Ishikawa (cell line): Measurements from ENCODE around the gene CHERP.

Experiments
- CEBPB ChIP-seq: IDR thresholded peaks from 2 replicates; pipeline ENCODE4 v1.6.1; 2012
- CREB1 ChIP-seq: IDR thresholded peaks from 2 replicates; pipeline ENCODE4 v1.6.1; 2012; ENCODE audit warnings: low read depth
- EGR1 ChIP-seq: IDR thresholded peaks from 2 replicates; pipeline ENCODE4 v1.6.1; 2012
- EP300 ChIP-seq: IDR thresholded peaks from 2 replicates; pipeline ENCODE4 v1.6.1; 2012; ENCODE audit warnings: borderline replicate concordance
- FOXM1 ChIP-seq: IDR thresholded peaks from 2 replicates; pipeline ENCODE4 v1.6.1; 2012; ENCODE audit warnings: low read depth, borderline replicate concordance
- NFIC ChIP-seq: IDR thresholded peaks from 2 replicates; pipeline ENCODE4 v1.6.1; 2012
- RAD21 ChIP-seq: IDR thresholded peaks from 2 replicates; pipeline ENCODE4 v1.6.1; 2012; ENCODE audit warnings: low read depth
- TAF1 ChIP-seq: IDR thresholded peaks from 2 replicates; pipeline ENCODE4 v1.6.1; 2012; ENCODE audit warnings: low read depth, mild to moderate bottlenecking
- TCF12 ChIP-seq: IDR thresholded peaks from 2 replicates; pipeline ENCODE4 v1.6.1; 2012; ENCODE audit warnings: low read depth
- TEAD4 ChIP-seq: IDR thresholded peaks from 2 replicates; pipeline ENCODE4 v1.6.1; 2012
- YY1 ChIP-seq: IDR thresholded peaks from 2 replicates; pipeline ENCODE4 v1.6.1; 2012; ENCODE audit warnings: low read depth
- ZBTB7A ChIP-seq: IDR thresholded peaks from 2 replicates; pipeline ENCODE4 v1.6.1; 2012; ENCODE audit warnings: low read depth
- TF ChIP-seq, protein P1 (sequence below): IDR thresholded peaks from 2 replicates; pipeline ENCODE4 v1.6.1; 2012
- TF ChIP-seq, protein P2 (sequence below): IDR thresholded peaks from 2 replicates; pipeline ENCODE4 v1.6.1; 2012
- TF ChIP-seq, protein P3 (sequence below): IDR thresholded peaks from 2 replicates; pipeline ENCODE4 v1.6.1; 2012; ENCODE audit warnings: low read depth, mild to moderate bottlenecking

Gene CHERP

GRCh38 chr19:16541526-16542044 is 652 bp downstream of the CHERP start:
- TF ChIP-seq NFIC: no peak
- TF ChIP-seq, protein P1, sequence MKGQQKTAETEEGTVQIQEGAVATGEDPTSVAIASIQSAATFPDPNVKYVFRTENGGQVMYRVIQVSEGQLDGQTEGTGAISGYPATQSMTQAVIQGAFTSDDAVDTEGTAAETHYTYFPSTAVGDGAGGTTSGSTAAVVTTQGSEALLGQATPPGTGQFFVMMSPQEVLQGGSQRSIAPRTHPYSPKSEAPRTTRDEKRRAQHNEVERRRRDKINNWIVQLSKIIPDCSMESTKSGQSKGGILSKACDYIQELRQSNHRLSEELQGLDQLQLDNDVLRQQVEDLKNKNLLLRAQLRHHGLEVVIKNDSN: no peak
- no peak for TF ChIP-seq RAD21
- no peak for TF ChIP-seq CEBPB
- TF ChIP-seq EP300: no peak
- TF ChIP-seq, protein P2, sequence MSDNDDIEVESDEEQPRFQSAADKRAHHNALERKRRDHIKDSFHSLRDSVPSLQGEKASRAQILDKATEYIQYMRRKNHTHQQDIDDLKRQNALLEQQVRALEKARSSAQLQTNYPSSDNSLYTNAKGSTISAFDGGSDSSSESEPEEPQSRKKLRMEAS: no peak
- no peak for TF ChIP-seq YY1
- no peak for TF ChIP-seq TAF1
- TF ChIP-seq, protein P3, sequence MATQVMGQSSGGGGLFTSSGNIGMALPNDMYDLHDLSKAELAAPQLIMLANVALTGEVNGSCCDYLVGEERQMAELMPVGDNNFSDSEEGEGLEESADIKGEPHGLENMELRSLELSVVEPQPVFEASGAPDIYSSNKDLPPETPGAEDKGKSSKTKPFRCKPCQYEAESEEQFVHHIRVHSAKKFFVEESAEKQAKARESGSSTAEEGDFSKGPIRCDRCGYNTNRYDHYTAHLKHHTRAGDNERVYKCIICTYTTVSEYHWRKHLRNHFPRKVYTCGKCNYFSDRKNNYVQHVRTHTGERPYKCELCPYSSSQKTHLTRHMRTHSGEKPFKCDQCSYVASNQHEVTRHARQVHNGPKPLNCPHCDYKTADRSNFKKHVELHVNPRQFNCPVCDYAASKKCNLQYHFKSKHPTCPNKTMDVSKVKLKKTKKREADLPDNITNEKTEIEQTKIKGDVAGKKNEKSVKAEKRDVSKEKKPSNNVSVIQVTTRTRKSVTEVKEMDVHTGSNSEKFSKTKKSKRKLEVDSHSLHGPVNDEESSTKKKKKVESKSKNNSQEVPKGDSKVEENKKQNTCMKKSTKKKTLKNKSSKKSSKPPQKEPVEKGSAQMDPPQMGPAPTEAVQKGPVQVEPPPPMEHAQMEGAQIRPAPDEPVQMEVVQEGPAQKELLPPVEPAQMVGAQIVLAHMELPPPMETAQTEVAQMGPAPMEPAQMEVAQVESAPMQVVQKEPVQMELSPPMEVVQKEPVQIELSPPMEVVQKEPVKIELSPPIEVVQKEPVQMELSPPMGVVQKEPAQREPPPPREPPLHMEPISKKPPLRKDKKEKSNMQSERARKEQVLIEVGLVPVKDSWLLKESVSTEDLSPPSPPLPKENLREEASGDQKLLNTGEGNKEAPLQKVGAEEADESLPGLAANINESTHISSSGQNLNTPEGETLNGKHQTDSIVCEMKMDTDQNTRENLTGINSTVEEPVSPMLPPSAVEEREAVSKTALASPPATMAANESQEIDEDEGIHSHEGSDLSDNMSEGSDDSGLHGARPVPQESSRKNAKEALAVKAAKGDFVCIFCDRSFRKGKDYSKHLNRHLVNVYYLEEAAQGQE: no peak
- no peak for TF ChIP-seq FOXM1
- no peak for TF ChIP-seq ZBTB7A
- TF ChIP-seq CREB1: no peak
- no peak for TF ChIP-seq TEAD4
- no peak for TF ChIP-seq TCF12
- TF ChIP-seq EGR1: no peak

GRCh38 chr19:16540948-16541347 is 1.3 kb downstream of the CHERP start:
- TF ChIP-seq, protein P2: no peak
- TF ChIP-seq CREB1 (no peak), TCF12 (no peak), YY1 (no peak), NFIC (no peak), RAD21 (no peak), FOXM1 (no peak), ZBTB7A (no peak), EGR1 (no peak), TAF1 (no peak), EP300 (no peak)
- TF ChIP-seq, protein P3: no peak
- TF ChIP-seq, protein P1: no peak

- TF ChIP-seq, protein P3: no peak
- no peak for TF ChIP-seq EP300
- TF ChIP-seq NFIC: no peak
- no peak for TF ChIP-seq FOXM1
- no peak for TF ChIP-seq RAD21
- TF ChIP-seq, protein P2: no peak
- TF ChIP-seq, protein P1: no peak
- TF ChIP-seq EGR1: no peak
- no peak for TF ChIP-seq TAF1
- TF ChIP-seq CREB1: no peak
- TF ChIP-seq CEBPB: no peak
- TF ChIP-seq TCF12: no peak
These were observed 5.1 kb downstream of the CHERP start for GRCh38 chr19:16537111-16537510.

GRCh38 chr19:16536130-16536529 is 6.1 kb downstream of the CHERP start:
- no peak for TF ChIP-seq TCF12
- no peak for TF ChIP-seq FOXM1
- TF ChIP-seq CREB1: no peak
- TF ChIP-seq NFIC: no peak
- TF ChIP-seq YY1: no peak
- TF ChIP-seq CEBPB: no peak
- TF ChIP-seq ZBTB7A: no peak
- TF ChIP-seq TEAD4: no peak
- TF ChIP-seq, protein P2: no peak
- TF ChIP-seq RAD21: no peak
- TF ChIP-seq EGR1: no peak
- TF ChIP-seq TAF1: no peak
- TF ChIP-seq EP300: no peak
